ENCODE measurements around the gene TMEM106C.

GRCh38 chr12:47989023-47989417 lies 25.6 kb downstream of the TMEM106C start:
- TF ChIP-seq CTCF (conservative IDR thresholded peaks at IDR 0.05) (no peak), EZH2 (IDR thresholded peaks at IDR 0.05; ENCODE audit: low read depth) (no peak)
